ENCODE results near the gene CDHR1. TPM values are rescaled to one million over a fixed set of nuclear protein-coding genes. Genes with fewer than 3 reads are reported as not detected.

The CDHR1 gene
- polyA plus RNA-seq, 3 donors, result not detected

DNA sequence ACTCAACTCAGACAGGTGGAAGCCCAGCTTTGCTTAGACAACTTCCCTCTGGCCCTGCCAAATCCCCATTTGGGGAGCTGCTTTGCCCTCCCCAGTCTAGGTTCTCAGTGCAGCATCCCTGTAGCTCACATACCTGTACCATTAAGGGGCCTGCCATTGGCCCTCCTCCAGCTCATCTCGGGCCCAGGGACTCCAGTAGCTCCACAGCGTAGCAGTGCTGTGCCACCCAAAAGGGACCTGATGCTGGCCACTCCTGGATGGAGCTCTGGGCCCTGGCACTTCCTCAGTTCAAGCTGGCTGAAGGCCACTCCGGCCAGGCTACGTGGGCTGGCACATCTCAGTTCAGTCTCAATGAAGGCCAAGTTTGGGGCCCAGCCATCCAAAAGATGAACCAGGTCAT, 39.6 kb downstream of the CDHR1 start:
- Mint-ChIP-seq H3K27ac (no peak overlapping the region), H3K9me3 (peaks cover 0 to 8% (median 2%) of the 10 kb centered on the region in 7 donors), H3K27me3 (ENCODE audit: low read depth in 3 of 3) (peaks cover 4 to 13% (median 12%) of the 10 kb centered on the region in 3 donors), H3K4me3 (no peak overlapping the region), H3K4me1 (no peaks in the 10 kb centered on the region), H3K36me3 (no peaks in the 10 kb centered on the region)
- no peak overlapping the region for H2AFZ ChIP-seq (ENCODE audit: insufficient read depth, low read depth, low read length, poor library complexity, severe bottlenecking)
- no peaks in the 10 kb centered on the region for H3K36me3 ChIP-seq (replicated peaks in 1 of 2; ENCODE audit: control insufficient read depth in 1 of 2, insufficient read depth in 2 of 2, low read length in 2 of 2)
- no peak overlapping the region for H3K4me3 ChIP-seq (replicated peaks in 1 of 3; ENCODE audit: low read depth in 2 of 3, low read length in 3 of 3)
- no peak overlapping the region for H3K4me2 ChIP-seq (replicated peaks; ENCODE audit: extremely low read depth, low read length, poor library complexity, severe bottlenecking)
- intact Hi-C loops (cut with micrococcal nuclease), result no loop called here
- H3K27me3 ChIP-seq (ENCODE audit: control insufficient read depth in 2 of 2, insufficient read depth in 2 of 2, low read length in 2 of 2), result no peaks in the 10 kb centered on the region
- no peaks in the 10 kb centered on the region for H4K20me1 ChIP-seq (ENCODE audit: insufficient read depth, low read length)
- H3K27ac ChIP-seq (ENCODE audit: low read depth in 1 of 2, low read length in 2 of 2), result no peak overlapping the region
- 96% methylated on average over 4 of the region's 4 CpGs for WGBS (ENCODE audit: insufficient coverage)
- no peaks in the 10 kb centered on the region for H3K79me2 ChIP-seq (ENCODE audit: insufficient read depth, low read length)
- H3K4me1 ChIP-seq (ENCODE audit: control insufficient read depth in 1 of 2, insufficient read depth in 2 of 2, low read length in 2 of 2), result no peaks in the 10 kb centered on the region
- H3K9ac ChIP-seq (ENCODE audit: insufficient read depth, low read length, poor library complexity, severe bottlenecking), result no peak overlapping the region
- no peaks in the 10 kb centered on the region for H3K9me3 ChIP-seq (replicated peaks in 1 of 2; ENCODE audit: control insufficient read depth in 1 of 2, insufficient read depth in 1 of 2, low read length in 2 of 2)
- no peak for DNase-seq
- TF ChIP-seq, protein P1, sequence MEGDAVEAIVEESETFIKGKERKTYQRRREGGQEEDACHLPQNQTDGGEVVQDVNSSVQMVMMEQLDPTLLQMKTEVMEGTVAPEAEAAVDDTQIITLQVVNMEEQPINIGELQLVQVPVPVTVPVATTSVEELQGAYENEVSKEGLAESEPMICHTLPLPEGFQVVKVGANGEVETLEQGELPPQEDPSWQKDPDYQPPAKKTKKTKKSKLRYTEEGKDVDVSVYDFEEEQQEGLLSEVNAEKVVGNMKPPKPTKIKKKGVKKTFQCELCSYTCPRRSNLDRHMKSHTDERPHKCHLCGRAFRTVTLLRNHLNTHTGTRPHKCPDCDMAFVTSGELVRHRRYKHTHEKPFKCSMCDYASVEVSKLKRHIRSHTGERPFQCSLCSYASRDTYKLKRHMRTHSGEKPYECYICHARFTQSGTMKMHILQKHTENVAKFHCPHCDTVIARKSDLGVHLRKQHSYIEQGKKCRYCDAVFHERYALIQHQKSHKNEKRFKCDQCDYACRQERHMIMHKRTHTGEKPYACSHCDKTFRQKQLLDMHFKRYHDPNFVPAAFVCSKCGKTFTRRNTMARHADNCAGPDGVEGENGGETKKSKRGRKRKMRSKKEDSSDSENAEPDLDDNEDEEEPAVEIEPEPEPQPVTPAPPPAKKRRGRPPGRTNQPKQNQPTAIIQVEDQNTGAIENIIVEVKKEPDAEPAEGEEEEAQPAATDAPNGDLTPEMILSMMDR (IDR thresholded peaks at IDR 0.05), result no peak

DNA sequence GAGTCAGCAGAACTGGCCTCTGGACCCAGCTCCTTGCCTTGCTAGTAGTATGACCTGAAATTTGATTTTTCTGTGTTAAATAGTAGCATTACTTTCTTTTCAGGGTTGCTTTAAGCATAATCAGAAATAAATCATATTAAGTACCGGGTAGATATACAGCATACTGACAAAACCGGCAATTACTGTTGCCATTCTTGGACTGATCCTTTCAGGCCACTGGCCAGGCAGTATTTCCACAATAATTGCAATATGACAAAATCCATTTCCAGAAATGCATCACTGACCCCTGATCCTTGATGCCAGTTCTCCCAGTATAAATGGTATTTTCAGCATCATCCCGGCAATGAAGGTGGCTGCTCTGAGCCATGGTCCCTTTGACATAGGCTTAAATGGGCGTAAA, 40.1 kb downstream of the CDHR1 start:
- no peak overlapping the region for H3K4me2 ChIP-seq (replicated peaks; ENCODE audit: extremely low read depth, low read length, poor library complexity, severe bottlenecking)
- H3K27ac Mint-ChIP-seq, result no peak overlapping the region
- H3K4me1 Mint-ChIP-seq, result no peaks in the 10 kb centered on the region
- no peaks in the 10 kb centered on the region for H3K36me3 ChIP-seq (replicated peaks in 1 of 2; ENCODE audit: control insufficient read depth in 1 of 2, insufficient read depth in 2 of 2, low read length in 2 of 2)
- H3K9me3 Mint-ChIP-seq, result peaks cover 0 to 8% (median 2%) of the 10 kb centered on the region in 7 donors
- no peak overlapping the region for H3K4me3 ChIP-seq (replicated peaks in 1 of 3; ENCODE audit: low read depth in 2 of 3, low read length in 3 of 3)
- H2AFZ ChIP-seq (ENCODE audit: insufficient read depth, low read depth, low read length, poor library complexity, severe bottlenecking), result no peak overlapping the region
- H3K4me3 Mint-ChIP-seq, result no peak overlapping the region
- H4K20me1 ChIP-seq (ENCODE audit: insufficient read depth, low read length), result no peaks in the 10 kb centered on the region
- TF ChIP-seq, protein P1 (IDR thresholded peaks at IDR 0.05), result no peak
- DNase-seq, result no peak
- 67% methylated on average over 3 of the region's 4 CpGs for WGBS (ENCODE audit: insufficient coverage)
- H3K79me2 ChIP-seq (ENCODE audit: insufficient read depth, low read length), result no peaks in the 10 kb centered on the region
- H3K27me3 Mint-ChIP-seq (ENCODE audit: low read depth in 3 of 3), result peaks cover 4 to 13% (median 12%) of the 10 kb centered on the region in 3 donors
- no peaks in the 10 kb centered on the region for H3K9me3 ChIP-seq (replicated peaks in 1 of 2; ENCODE audit: control insufficient read depth in 1 of 2, insufficient read depth in 1 of 2, low read length in 2 of 2)
- intact Hi-C loops (cut with micrococcal nuclease), result no loop called here
- H3K4me1 ChIP-seq (ENCODE audit: control insufficient read depth in 1 of 2, insufficient read depth in 2 of 2, low read length in 2 of 2), result no peaks in the 10 kb centered on the region
- H3K36me3 Mint-ChIP-seq, result no peaks in the 10 kb centered on the region
- no peak overlapping the region for H3K27ac ChIP-seq (ENCODE audit: low read depth in 1 of 2, low read length in 2 of 2)
- H3K9ac ChIP-seq (ENCODE audit: insufficient read depth, low read length, poor library complexity, severe bottlenecking), result no peak overlapping the region
- no peaks in the 10 kb centered on the region for H3K27me3 ChIP-seq (ENCODE audit: control insufficient read depth in 2 of 2, insufficient read depth in 2 of 2, low read length in 2 of 2)

Data from CD14-positive monocyte (primary cell).